Uterus (tissue), 4 donors: ENCODE results near the gene RTP1. TPM values are rescaled to one million over a fixed set of nuclear protein-coding genes. Genes with fewer than 3 reads are reported as not detected.

ENCODE experiments used
- DNase-seq, 2 donors: peaks; one replicate each; pipeline ENCODE4 v3.0.0-alpha.2; 2019 to 2020
- H3K27ac ChIP-seq, 2 donors: fragments of 200-600 bp; sonication (generic); 1 replicate in 1 of 2; 2 replicates in 1 of 2; pipeline ENCODE4 v1.5.1; 2016 to 2018
- H3K27me3 ChIP-seq, 2 donors: fragments of 200-600 bp; sonication (generic); one replicate each; pipeline ENCODE4 v1.5.1; 2018 to 2019; ENCODE audit warnings: control low read depth in 1 of 2
- H3K36me3 ChIP-seq, 2 donors: fragments of 200-600 bp; sonication (generic); one replicate each; pipeline ENCODE4 v1.5.1; 2019; ENCODE audit warnings: control low read depth in 1 of 2
- H3K4me1 ChIP-seq, 2 donors: fragments of 200-600 bp; sonication (generic); one replicate each; pipeline ENCODE4 v1.5.1; 2018 to 2019; ENCODE audit warnings: control low read depth in 1 of 2
- H3K4me3 ChIP-seq, 2 donors: fragments of 200-600 bp; sonication (generic); 1 replicate in 1 of 2; 2 replicates in 1 of 2; pipeline ENCODE4 v1.5.1; 2018 to 2019; ENCODE audit warnings: mild to moderate bottlenecking in 1 of 2
- H3K9me3 ChIP-seq, 2 donors: fragments of 200-600 bp; sonication (generic); one replicate each; pipeline ENCODE4 v1.5.1; 2019; ENCODE audit warnings: control low read depth in 1 of 2
- POLR2A ChIP-seq, 2 donors: fragments of 450-650 bp; IDR thresholded peaks; one replicate each; pipeline ENCODE4 v1.6.1; 2016; ENCODE audit warnings: antibody characterized with exemption in 2 of 2, mild to moderate bottlenecking in 1 of 2, moderate library complexity in 1 of 2
- intact Hi-C: fragments of 100-400 bp; cut with DNase I; formaldehyde crosslinking; loops from one replicate; pipeline ENCODE4 v1.15.1; 2023; ENCODE audit warnings: low total_unique reads
- total RNA-seq, 4 donors: library from RNA; depleted of rRNA in 3 of 4; stranded (reverse); fragments of >200 nt in 3 of 4; gene quantifications; one replicate each; pipeline versions ENCODE4 v1.1.0 to v1.2.4, GENCODE V29; 2014 to 2023
- TF ChIP-seq, protein P1 (sequence below), 4 experiments: fragments of 200-600 bp in 2 of 4; fragments of 450-650 bp in 2 of 4; sonication (generic) in 2 of 4; IDR thresholded peaks; one replicate each; pipeline ENCODE4 v1.5.1; 2016 to 2019; ENCODE audit warnings: antibody characterized with exemption in 4 of 4, mild to moderate bottlenecking in 2 of 4, moderate library complexity in 1 of 4
- donor health status: DM: yes; HTN: yes; CAD: no.

The RTP1 gene
- total RNA-seq, 4 donors from 2014 or later, result not detected

DNA sequence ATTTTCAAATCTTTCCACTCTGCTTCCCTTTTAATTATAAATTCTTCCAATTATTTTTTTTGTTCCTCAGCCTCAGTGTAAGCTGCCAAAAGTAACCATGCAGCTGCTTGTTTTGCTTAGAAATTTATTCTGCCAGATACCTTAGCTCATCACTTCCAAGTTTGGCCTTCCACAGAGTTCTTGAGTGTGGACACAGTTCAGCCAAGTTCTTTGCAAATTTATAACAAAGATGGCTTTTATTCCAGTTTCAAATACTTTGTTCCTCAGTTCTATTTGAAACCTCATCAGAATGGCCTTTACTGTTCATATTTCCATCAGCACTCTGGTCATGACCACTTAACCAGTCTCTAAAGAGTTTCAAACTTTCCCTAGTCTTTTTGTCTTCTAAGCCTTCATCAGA is 10.3 kb downstream of the RTP1 start:
- no peaks in the 10 kb centered on the region for H3K36me3 ChIP-seq
- peak overlapping the region; percentile 50 to 73 for H3K27ac ChIP-seq
- no peaks in the 10 kb centered on the region for H3K9me3 ChIP-seq
- no peak for TF ChIP-seq POLR2A (IDR thresholded peaks at IDR 0.05)
- TF ChIP-seq, protein P1, sequence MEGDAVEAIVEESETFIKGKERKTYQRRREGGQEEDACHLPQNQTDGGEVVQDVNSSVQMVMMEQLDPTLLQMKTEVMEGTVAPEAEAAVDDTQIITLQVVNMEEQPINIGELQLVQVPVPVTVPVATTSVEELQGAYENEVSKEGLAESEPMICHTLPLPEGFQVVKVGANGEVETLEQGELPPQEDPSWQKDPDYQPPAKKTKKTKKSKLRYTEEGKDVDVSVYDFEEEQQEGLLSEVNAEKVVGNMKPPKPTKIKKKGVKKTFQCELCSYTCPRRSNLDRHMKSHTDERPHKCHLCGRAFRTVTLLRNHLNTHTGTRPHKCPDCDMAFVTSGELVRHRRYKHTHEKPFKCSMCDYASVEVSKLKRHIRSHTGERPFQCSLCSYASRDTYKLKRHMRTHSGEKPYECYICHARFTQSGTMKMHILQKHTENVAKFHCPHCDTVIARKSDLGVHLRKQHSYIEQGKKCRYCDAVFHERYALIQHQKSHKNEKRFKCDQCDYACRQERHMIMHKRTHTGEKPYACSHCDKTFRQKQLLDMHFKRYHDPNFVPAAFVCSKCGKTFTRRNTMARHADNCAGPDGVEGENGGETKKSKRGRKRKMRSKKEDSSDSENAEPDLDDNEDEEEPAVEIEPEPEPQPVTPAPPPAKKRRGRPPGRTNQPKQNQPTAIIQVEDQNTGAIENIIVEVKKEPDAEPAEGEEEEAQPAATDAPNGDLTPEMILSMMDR (IDR thresholded peaks at IDR 0.05), result no peak
- H3K4me1 ChIP-seq, result peaks cover 14 to 15% of the 10 kb centered on the region in 2 donors
- H3K4me3 ChIP-seq, result no peak overlapping the region
- no peak for DNase-seq
- no peaks in the 10 kb centered on the region for H3K27me3 ChIP-seq
- intact Hi-C loops, result no loop called here

DNA sequence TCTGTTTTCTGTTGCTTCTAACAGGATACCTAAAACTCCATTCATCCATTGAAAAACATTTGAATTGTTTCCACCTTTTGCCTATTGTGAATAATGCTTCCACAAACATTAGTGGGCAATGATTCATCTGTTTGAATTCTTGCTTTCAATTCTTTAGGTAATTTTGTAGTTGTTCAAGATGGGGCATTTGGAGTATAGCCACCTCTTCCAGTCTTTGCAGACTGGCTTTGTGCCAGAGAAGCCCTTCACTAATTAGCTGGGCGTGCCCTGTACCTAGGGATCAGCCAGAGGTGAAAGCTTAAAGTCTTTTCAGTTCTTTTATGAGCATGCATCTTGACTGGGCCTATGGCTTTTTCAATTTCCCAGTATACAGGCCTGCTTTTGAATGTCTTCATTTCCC is 10.9 kb downstream of the RTP1 start:
- Histone ChIP-seq H3K4me3 (no peak overlapping the region), H3K4me1 (peaks cover 14 to 15% of the 10 kb centered on the region in 2 donors), H3K27me3 (no peaks in the 10 kb centered on the region), H3K9me3 (no peaks in the 10 kb centered on the region), H3K36me3 (no peaks in the 10 kb centered on the region), H3K27ac (peak overlapping the region; percentile 50 to 73)
- DNase-seq, result no peak
- TF ChIP-seq POLR2A (IDR thresholded peaks at IDR 0.05), result no peak
- TF ChIP-seq, protein P1 (IDR thresholded peaks at IDR 0.05), result no peak
- intact Hi-C loops, result no loop called here

DNA sequence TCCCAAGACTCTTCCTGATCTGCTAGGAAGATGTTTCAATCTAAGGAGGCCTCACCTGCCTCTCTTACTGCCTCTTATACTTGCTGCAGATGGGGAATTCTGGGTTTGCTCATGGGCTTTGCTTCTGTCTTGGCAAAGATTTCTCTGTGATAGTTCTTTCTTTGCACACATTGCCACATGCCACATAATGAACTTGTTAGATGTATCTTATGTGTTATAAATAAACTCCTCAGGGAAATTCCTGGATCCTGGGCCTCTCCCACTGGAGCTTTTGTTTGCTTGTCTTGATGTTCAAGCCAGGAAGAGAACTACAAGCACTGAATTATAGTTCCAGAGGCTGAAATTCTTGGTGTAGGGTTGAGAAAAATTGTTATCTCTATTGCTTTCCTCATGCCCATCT is 12.2 kb downstream of the RTP1 start:
- Histone ChIP-seq H3K9me3 (no peaks in the 10 kb centered on the region), H3K4me3 (no peak overlapping the region), H3K4me1 (peaks cover 14 to 15% of the 10 kb centered on the region in 2 donors), H3K27ac (peak overlapping the region; percentile 24 to 73), H3K36me3 (no peaks in the 10 kb centered on the region), H3K27me3 (no peaks in the 10 kb centered on the region)
- no peak for DNase-seq
- intact Hi-C loops, result no loop called here
- TF ChIP-seq POLR2A (IDR thresholded peaks at IDR 0.05), result no peak
- TF ChIP-seq, protein P1 (IDR thresholded peaks at IDR 0.05), result no peak

DNA sequence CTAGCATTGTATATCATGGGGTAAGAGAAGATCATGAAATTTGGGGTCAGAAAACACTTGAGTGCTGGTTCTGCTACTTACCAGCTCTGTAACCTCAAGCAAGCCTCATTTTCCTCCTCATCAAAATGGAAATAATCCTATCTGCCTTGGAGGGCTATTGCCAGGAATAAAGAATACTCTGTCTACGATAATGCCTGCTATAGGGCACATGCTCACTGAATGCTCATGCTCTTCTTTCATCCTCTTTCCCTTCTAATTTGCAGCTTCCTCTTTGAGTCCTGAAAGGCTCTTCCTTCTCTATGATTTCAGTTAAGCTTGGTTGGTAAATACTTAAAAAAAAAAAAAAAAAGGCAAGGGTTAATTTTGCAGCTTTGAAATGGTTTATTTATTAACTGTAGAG is 12.8 kb downstream of the RTP1 start:
- intact Hi-C loops, result no loop called here
- no peaks in the 10 kb centered on the region for H3K27me3 ChIP-seq
- H3K4me1 ChIP-seq, result peaks cover 14 to 15% of the 10 kb centered on the region in 2 donors
- TF ChIP-seq, protein P1 (IDR thresholded peaks at IDR 0.05), result no peak
- TF ChIP-seq POLR2A (IDR thresholded peaks at IDR 0.05), result no peak
- H3K27ac ChIP-seq, result peak overlapping the region; percentile 24 to 73
- no peaks in the 10 kb centered on the region for H3K9me3 ChIP-seq
- DNase-seq, result no peak
- no peak overlapping the region for H3K4me3 ChIP-seq
- H3K36me3 ChIP-seq, result no peaks in the 10 kb centered on the region

DNA sequence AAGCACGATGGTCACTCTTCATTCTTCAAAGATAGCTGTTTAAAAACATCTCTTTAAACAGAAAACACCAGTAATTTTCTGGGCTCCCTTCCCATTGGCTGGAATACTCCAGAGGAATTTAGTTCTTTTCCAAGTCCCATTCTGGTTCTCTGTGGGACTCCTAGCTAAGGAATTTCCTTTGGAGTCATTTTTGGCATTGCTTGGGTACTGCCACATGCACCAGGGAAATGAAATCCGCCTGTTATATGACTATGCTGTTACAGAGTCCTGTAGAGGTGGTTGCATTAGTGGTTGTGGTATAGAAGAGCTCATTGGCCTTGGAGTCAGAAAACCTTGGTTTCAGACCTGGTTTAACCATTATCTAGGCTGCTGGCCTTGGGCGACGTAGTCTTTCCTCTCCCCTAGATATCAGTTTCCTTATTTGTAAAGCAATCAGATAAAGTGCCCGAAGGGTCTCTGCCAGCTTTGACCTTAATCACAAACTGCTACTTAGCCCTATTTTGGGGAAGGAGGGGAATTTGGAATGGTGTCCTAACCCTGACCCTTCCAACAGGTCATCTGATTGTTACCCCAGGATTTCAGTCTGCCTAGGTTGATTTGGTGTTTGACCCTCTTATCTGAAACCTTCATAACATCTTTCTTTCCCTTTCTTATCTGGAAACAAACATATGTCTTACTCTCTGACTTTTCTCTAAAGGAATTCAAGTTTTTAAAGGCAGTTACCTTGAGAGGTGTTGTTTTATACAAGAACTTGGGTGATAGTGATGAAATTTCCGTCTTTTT is 13.4 kb downstream of the RTP1 start:
- H3K9me3 ChIP-seq, result no peaks in the 10 kb centered on the region
- no peak for TF ChIP-seq POLR2A (IDR thresholded peaks at IDR 0.05)
- TF ChIP-seq, protein P1 (IDR thresholded peaks at IDR 0.05), result no peak
- no peak for DNase-seq
- H3K4me3 ChIP-seq, result no peak overlapping the region
- H3K4me1 ChIP-seq, result peaks cover 14 to 15% of the 10 kb centered on the region in 2 donors
- no peaks in the 10 kb centered on the region for H3K27me3 ChIP-seq
- peak overlapping the region; percentile 24 to 73 for H3K27ac ChIP-seq
- intact Hi-C loops, result no loop called here
- H3K36me3 ChIP-seq, result no peaks in the 10 kb centered on the region
